ENCODE data around the gene MAPKAPK3.
A peak's percentile ranks its signal among the peaks of the same experiment; 100 is the strongest.

The MAPKAPK3 gene

GRCh38 chr3:50599716-50600118, 17.2 kb upstream of the MAPKAPK3 start:
- no peak for DNase-seq (ENCODE audit: low read depth)
- no peak overlapping the region for H3K4me3 ChIP-seq (ENCODE audit: low read depth, low read length)
- TF ChIP-seq CTCF (IDR thresholded peaks at IDR 0.05; ENCODE audit: control insufficient read depth, extremely low read depth, insufficient read depth) = no peak

- H3K4me3 ChIP-seq (ENCODE audit: low read depth, low read length) = no peak overlapping the region
- DNase-seq (ENCODE audit: low read depth) = no peak
- no peak for TF ChIP-seq CTCF (IDR thresholded peaks at IDR 0.05; ENCODE audit: control insufficient read depth, extremely low read depth, insufficient read depth)
Measured at GRCh38 chr3:50600141-50600753, 16.7 kb upstream of the MAPKAPK3 start.

- DNase-seq (ENCODE audit: low read depth) = peak; percentile 87
- no peak for TF ChIP-seq CTCF (IDR thresholded peaks at IDR 0.05; ENCODE audit: control insufficient read depth, extremely low read depth, insufficient read depth)
- H3K4me3 ChIP-seq (ENCODE audit: low read depth, low read length) = no peak overlapping the region
Measured at GRCh38 chr3:50600841-50601591, 15.9 kb upstream of the MAPKAPK3 start.

GRCh38 chr3:50602595-50603191, 14.3 kb upstream of the MAPKAPK3 start:
- H3K4me3 ChIP-seq (ENCODE audit: low read depth, low read length) = no peak overlapping the region
- TF ChIP-seq CTCF (IDR thresholded peaks at IDR 0.05; ENCODE audit: control insufficient read depth, extremely low read depth, insufficient read depth) = no peak
- no peak for DNase-seq (ENCODE audit: low read depth)

- H3K4me3 ChIP-seq (ENCODE audit: low read depth, low read length) = no peak overlapping the region
- TF ChIP-seq CTCF (IDR thresholded peaks at IDR 0.05; ENCODE audit: control insufficient read depth, extremely low read depth, insufficient read depth) = no peak
- DNase-seq (ENCODE audit: low read depth) = no peak
Measured at GRCh38 chr3:50603261-50604109, 13.5 kb upstream of the MAPKAPK3 start.

- DNase-seq (ENCODE audit: low read depth) = no peak
- no peak overlapping the region for H3K4me3 ChIP-seq (ENCODE audit: low read depth, low read length)
- no peak for TF ChIP-seq CTCF (IDR thresholded peaks at IDR 0.05; ENCODE audit: control insufficient read depth, extremely low read depth, insufficient read depth)
Measured at GRCh38 chr3:50604110-50604621, 12.8 kb upstream of the MAPKAPK3 start.
